Neural cell (in vitro differentiated cells): ENCODE results near the gene BAIAP2L1.

ENCODE experiments used
- EP300 ChIP-seq: fragments of 450-650 bp; conservative IDR thresholded peaks from 2 replicates; pipeline ENCODE4 v1.6.1; 2014; ENCODE audit warnings: antibody characterized with exemption, mild to moderate bottlenecking, moderate library complexity; ENCODE audit not compliant: poor library complexity, severe bottlenecking
- EZH2 ChIP-seq: fragments of 200-600, 300-800 bp; shearing (Covaris generic), sonication (generic); IDR thresholded peaks from 2 replicates; pipeline ENCODE4 v1.6.1; 2014; ENCODE audit warnings: antibody characterized with exemption, low read length, borderline replicate concordance, mild to moderate bottlenecking; ENCODE audit not compliant: insufficient read depth, poor library complexity, severe bottlenecking
- POLR2AphosphoS5 ChIP-seq: IDR thresholded peaks from 2 replicates; pipeline ENCODE4 v1.6.1; 2012
- SMC3 ChIP-seq: fragments of 450-650 bp; conservative IDR thresholded peaks from 2 replicates; pipeline ENCODE4 v1.6.1; 2014; ENCODE audit warnings: antibody characterized with exemption, mild to moderate bottlenecking, moderate library complexity; ENCODE audit not compliant: poor library complexity
- TF ChIP-seq, protein P1 (sequence below): fragments of 450-650 bp; IDR thresholded peaks from 2 replicates; pipeline ENCODE4 v1.5.1; 2014; ENCODE audit warnings: antibody characterized with exemption, mild to moderate bottlenecking, moderate library complexity; ENCODE audit not compliant: poor library complexity, severe bottlenecking

DNA sequence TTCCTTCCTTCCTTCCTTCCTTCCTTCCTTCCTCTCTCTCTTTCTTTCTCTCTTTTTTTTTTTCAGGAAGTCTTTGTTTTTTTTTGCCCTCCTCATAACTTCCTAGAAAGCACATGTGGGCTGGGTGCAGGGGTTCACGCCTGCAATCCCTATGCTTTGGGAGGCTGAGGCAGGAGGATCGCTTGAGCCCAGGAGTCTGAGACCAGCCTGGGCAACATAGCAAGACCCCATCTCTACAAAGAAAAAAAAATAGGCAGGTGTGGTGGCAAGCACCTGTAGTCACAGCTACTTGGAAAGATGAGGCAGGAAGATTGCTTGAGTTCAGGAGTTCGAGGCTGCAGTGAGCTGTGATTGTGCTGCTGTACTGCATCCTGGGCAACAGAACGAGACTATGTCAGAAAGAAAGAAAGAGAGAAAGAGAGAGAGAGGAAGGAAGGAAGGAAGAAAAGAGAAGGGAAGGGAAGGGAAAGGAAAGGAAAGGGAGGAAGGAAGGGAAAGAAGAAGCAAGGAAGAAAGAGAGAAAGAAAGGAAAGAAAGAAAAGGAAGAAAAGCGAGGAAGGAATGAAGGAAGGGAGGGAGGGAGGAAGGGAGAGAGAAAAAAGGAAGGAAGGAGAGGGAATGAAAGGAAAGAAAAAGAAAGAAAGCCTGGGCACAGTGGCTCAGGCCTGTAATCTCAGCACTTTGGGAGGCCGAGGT lies 13.5 kb upstream of the BAIAP2L1 start:
- TF ChIP-seq, protein P1, sequence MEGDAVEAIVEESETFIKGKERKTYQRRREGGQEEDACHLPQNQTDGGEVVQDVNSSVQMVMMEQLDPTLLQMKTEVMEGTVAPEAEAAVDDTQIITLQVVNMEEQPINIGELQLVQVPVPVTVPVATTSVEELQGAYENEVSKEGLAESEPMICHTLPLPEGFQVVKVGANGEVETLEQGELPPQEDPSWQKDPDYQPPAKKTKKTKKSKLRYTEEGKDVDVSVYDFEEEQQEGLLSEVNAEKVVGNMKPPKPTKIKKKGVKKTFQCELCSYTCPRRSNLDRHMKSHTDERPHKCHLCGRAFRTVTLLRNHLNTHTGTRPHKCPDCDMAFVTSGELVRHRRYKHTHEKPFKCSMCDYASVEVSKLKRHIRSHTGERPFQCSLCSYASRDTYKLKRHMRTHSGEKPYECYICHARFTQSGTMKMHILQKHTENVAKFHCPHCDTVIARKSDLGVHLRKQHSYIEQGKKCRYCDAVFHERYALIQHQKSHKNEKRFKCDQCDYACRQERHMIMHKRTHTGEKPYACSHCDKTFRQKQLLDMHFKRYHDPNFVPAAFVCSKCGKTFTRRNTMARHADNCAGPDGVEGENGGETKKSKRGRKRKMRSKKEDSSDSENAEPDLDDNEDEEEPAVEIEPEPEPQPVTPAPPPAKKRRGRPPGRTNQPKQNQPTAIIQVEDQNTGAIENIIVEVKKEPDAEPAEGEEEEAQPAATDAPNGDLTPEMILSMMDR: no peak
- TF ChIP-seq EP300 (no peak), EZH2 (no peak), SMC3 (no peak), POLR2AphosphoS5 (no peak)
